Duodenal mucosa (tissue), 2 donors: ENCODE results near the gene EIF4G3.

Experiments used
- H3K27ac ChIP-seq: one replicate; pipeline ENCODE4 v1.7.0; 2013; ENCODE audit warnings: low read depth, low read length
- H3K27me3 ChIP-seq, 2 donors: one replicate each; pipeline ENCODE4 v1.7.0; 2013; ENCODE audit warnings: low read length in 2 of 2, control low read depth in 1 of 2; ENCODE audit not compliant: insufficient read depth in 2 of 2, control insufficient read depth in 1 of 2
- H3K36me3 ChIP-seq, 2 donors: one replicate each; pipeline ENCODE4 v1.7.0; 2013; ENCODE audit warnings: low read length in 2 of 2, control low read depth in 1 of 2; ENCODE audit not compliant: insufficient read depth in 2 of 2, control insufficient read depth in 1 of 2
- H3K4me1 ChIP-seq, 2 donors: one replicate each; pipeline ENCODE4 v1.7.0; 2013; ENCODE audit warnings: low read length in 2 of 2, control low read depth in 1 of 2; ENCODE audit not compliant: insufficient read depth in 2 of 2, control insufficient read depth in 1 of 2
- H3K4me3 ChIP-seq, 2 donors: one replicate each; pipeline ENCODE4 v1.7.0; 2013; ENCODE audit warnings: low read length in 2 of 2, low read depth in 1 of 2
- H3K9ac ChIP-seq, 2 donors: one replicate each; pipeline ENCODE4 v1.7.0; 2013; ENCODE audit warnings: low read length in 2 of 2, low read depth in 1 of 2
- H3K9me3 ChIP-seq, 2 donors: one replicate each; pipeline ENCODE4 v1.7.0; 2013; ENCODE audit warnings: low read length in 2 of 2, control low read depth in 1 of 2; ENCODE audit not compliant: control insufficient read depth in 1 of 2

Gene EIF4G3

GRCh38 chr1:21131200-21131599 lies 45.5 kb downstream of the EIF4G3 start:
- H3K9ac ChIP-seq = no peak overlapping the region
- H3K4me1 ChIP-seq = no peaks in the 10 kb centered on the region
- H3K27me3 ChIP-seq = no peaks in the 10 kb centered on the region
- no peaks in the 10 kb centered on the region for H3K9me3 ChIP-seq
- no peak overlapping the region for H3K27ac ChIP-seq
- H3K4me3 ChIP-seq = no peak overlapping the region
- H3K36me3 ChIP-seq = no peaks in the 10 kb centered on the region

DNA sequence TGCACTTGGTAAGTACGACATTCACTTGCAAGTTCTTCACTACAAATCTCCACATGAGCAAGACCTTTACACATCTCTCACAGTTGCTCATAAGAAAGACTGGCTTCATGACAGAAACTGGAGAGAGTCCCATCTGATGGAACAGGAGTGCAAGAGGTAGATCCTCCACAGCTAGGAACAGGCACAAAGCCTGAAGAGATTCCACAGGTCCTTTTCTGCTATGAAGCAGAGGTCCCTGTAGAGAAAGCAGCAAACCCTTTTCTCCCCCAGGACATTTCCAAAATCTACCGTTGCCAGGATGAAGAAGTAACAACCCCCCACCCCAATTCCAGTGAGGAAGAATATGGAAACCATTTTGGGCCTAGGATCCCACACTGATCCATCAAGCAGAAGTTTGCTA lies 47.3 kb downstream of the EIF4G3 start:
- Histone ChIP-seq H3K9ac (no peak overlapping the region), H3K36me3 (peaks cover 0 to 4% of the 10 kb centered on the region in 2 donors), H3K4me1 (peaks cover 0 to under 1% of the 10 kb centered on the region in 2 donors), H3K27me3 (no peaks in the 10 kb centered on the region), H3K9me3 (no peaks in the 10 kb centered on the region), H3K4me3 (no peak overlapping the region), H3K27ac (no peak overlapping the region)

- Histone ChIP-seq H3K9me3 (no peaks in the 10 kb centered on the region), H3K9ac (no peak overlapping the region), H3K4me1 (peaks cover 6 to 11% of the 10 kb centered on the region in 2 donors), H3K27ac (no peak overlapping the region), H3K36me3 (peaks cover 0 to 4% of the 10 kb centered on the region in 2 donors), H3K4me3 (no peak overlapping the region), H3K27me3 (no peaks in the 10 kb centered on the region)
Measured at GRCh38 chr1:21126324-21126723, 50.4 kb downstream of the EIF4G3 start.

DNA sequence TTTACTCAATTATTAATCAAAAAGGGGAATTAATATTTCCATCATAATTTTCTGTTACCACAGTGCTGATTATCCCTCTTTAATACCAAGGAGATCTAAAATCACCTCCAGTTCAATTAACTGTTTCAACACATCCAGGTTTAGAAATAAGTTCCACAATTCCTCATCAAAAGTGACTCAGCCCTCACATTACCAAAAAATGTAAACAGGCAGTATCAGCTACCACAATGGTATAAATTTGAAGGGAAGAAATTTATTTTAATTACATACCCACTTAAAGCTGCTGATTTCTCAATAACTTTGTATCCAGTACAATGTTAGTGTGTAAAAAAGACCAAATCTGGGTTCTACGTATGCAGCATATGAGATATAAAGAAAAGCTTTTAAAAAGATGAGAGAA lies 51.9 kb downstream of the EIF4G3 start:
- Histone ChIP-seq H3K27ac (no peak overlapping the region), H3K9ac (no peak overlapping the region), H3K4me1 (peaks cover 6 to 11% of the 10 kb centered on the region in 2 donors), H3K27me3 (no peaks in the 10 kb centered on the region), H3K9me3 (no peaks in the 10 kb centered on the region), H3K4me3 (no peak overlapping the region), H3K36me3 (peaks cover 0 to 4% of the 10 kb centered on the region in 2 donors)

DNA sequence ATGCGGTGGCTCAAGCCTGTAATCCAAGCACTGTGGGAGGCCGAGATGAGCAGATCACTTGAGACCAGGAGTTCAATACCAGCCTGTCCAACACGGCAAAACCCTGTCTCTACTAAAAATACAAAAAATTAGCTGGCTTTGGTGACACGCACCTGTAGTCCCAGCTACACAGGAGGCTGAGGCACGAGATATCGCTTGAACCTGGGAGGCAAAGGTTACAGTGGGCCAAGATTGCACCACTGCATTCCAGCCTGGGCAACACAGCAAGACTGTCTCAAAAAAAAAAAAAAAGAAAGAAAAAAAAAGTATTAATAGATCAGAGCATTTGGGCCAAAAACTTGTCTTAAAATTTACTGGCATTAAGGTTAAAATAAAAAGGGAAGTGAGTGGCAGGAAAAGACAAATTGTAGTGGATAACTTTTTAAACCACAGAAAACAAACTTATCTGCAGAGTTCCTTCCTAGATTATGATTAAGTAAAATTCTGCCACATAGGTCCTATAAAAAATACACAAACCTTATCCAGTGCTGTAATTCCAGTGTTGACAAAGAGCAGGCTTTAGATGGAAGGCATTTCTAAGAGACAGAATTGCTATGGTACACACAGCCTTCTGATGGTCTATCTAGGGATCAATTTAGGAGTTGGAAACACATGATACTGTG lies 53.3 kb downstream of the EIF4G3 start:
- no peaks in the 10 kb centered on the region for H3K27me3 ChIP-seq
- no peak overlapping the region for H3K9ac ChIP-seq
- no peak overlapping the region for H3K4me3 ChIP-seq
- peaks cover 6 to 11% of the 10 kb centered on the region in 2 donors for H3K4me1 ChIP-seq
- no peaks in the 10 kb centered on the region for H3K9me3 ChIP-seq
- H3K36me3 ChIP-seq = peaks cover 0 to 4% of the 10 kb centered on the region in 2 donors
- no peak overlapping the region for H3K27ac ChIP-seq

DNA sequence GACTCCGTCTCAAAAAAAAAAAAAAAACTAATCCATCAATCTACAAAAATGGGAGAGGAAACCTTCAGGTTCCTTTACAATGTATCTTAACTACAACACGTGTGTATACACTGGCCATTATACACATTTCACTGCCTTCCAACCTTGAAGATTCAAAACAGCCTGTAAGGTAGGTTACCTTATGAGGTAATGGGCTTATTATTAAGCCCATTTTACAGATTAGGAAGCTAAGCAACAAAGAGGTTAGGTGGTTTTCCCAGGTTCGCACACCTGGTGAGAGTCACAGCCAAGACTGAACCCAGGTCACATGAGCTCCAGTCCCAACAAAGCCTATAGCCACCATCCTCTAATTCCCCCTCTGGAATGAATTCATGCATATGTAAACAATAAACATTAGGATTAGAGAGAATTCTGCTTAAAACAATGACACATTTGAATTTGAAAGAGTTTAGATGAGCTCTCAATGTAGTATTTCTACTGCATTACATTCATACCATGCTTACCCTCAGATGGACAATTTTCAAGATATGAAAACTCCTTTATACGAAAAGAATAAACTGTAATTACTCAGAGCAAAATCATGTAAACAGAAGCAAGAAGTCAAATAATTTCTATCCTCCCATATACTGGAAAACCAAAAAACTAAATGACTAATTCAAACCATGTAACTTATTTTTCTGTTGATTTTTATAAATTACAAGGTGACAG lies 54.8 kb downstream of the EIF4G3 start:
- Histone ChIP-seq H3K36me3 (peaks cover 0 to 4% of the 10 kb centered on the region in 2 donors), H3K27ac (no peak overlapping the region), H3K9me3 (no peaks in the 10 kb centered on the region)

DNA sequence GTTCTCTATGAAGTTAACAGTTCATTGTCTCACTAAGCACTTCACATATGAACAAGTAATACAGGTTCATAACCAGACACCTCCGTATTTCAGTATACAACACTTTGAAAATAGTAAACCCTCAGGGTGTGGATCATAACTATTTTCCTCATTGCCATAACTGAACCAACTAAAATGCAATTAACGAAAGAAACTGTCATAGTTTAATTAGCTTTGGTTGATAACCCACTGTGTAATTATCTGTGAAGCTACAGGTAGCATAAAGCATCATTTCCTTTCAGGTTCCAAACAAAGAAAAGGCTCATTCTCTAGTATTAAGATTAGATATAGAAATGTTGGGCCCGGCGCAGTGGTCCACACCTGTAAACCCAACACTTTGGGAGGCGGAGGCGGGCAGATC lies 58.5 kb downstream of the EIF4G3 start:
- Histone ChIP-seq H3K27me3 (no peaks in the 10 kb centered on the region), H3K36me3 (no peaks in the 10 kb centered on the region), H3K9me3 (no peaks in the 10 kb centered on the region), H3K9ac (no peak overlapping the region), H3K4me1 (peaks cover 15 to 26% of the 10 kb centered on the region in 2 donors), H3K27ac (no peak overlapping the region), H3K4me3 (no peak overlapping the region)

More for the DNA sequence above, 54.8 kb downstream of the EIF4G3 start:
- Histone ChIP-seq H3K4me3 (no peak overlapping the region), H3K4me1 (peaks cover 6 to 11% of the 10 kb centered on the region in 2 donors), H3K9ac (no peak overlapping the region), H3K27me3 (no peaks in the 10 kb centered on the region)

DNA sequence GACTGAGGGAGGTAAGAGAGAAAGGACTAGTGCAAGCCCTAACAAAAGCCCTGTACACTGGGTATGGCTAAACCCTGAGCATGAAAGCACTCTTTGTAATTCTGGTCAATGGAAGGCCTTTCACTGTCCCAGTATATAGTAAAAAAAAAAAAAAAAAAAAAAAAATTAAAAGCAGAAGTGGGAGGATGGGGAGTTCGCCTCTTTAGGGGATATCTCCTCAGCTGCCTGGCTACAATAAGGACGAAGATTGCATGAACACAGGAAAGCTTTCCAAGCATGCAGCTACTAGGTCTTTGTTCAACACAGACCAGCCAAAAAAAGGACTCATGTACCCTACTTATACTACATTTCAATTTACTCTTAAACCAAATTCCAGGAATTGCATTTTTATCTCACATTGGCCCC lies 59.1 kb downstream of the EIF4G3 start:
- no peaks in the 10 kb centered on the region for H3K36me3 ChIP-seq
- H3K9me3 ChIP-seq = no peaks in the 10 kb centered on the region
- no peaks in the 10 kb centered on the region for H3K27me3 ChIP-seq
- no peak overlapping the region for H3K9ac ChIP-seq
- H3K4me1 ChIP-seq = peaks cover 16 to 29% of the 10 kb centered on the region in 2 donors
- no peak overlapping the region for H3K27ac ChIP-seq
- H3K4me3 ChIP-seq = no peak overlapping the region

- Histone ChIP-seq H3K4me3 (no peak overlapping the region), H3K27me3 (no peaks in the 10 kb centered on the region), H3K9me3 (no peaks in the 10 kb centered on the region), H3K36me3 (no peaks in the 10 kb centered on the region), H3K4me1 (peaks cover 20 to 29% of the 10 kb centered on the region in 2 donors), H3K9ac (no peak overlapping the region), H3K27ac (no peak overlapping the region)
Measured at GRCh38 chr1:21117159-21117558, 59.5 kb downstream of the EIF4G3 start.

- Histone ChIP-seq H3K27ac (no peak overlapping the region), H3K36me3 (no peaks in the 10 kb centered on the region), H3K4me1 (peaks cover 36 to 41% of the 10 kb centered on the region in 2 donors), H3K4me3 (no peak overlapping the region), H3K9me3 (no peaks in the 10 kb centered on the region), H3K9ac (no peak overlapping the region), H3K27me3 (no peaks in the 10 kb centered on the region)
Measured at GRCh38 chr1:21115098-21115760, 61.5 kb downstream of the EIF4G3 start.
